GM23338 (cell line): Measurements from ENCODE around the gene PSMB7. TPM values are rescaled to one million over a fixed set of nuclear protein-coding genes. Genes with fewer than 3 reads are reported as not detected.

Source experiments
- ATAC-seq: fragments of 200-7000 bp; cut with Tn5 transposase; 3 replicates; pipeline ENCODE4 v1.9.1; 2020
- DNase-seq: peaks from one replicate; pipeline ENCODE4 v3.0.0-alpha.2; 2015; ENCODE audit warnings: low spot score
- H2AFZ ChIP-seq: fragments of 200-600 bp; sonication (generic); 2 replicates; pipeline ENCODE4 v1.8.0; 2016; ENCODE audit warnings: antibody characterized with exemption, mild to moderate bottlenecking, moderate library complexity
- H3F3A ChIP-seq: fragments of 200-600 bp; sonication (generic); replicated peaks from 2 replicates; pipeline ENCODE4 v1.8.0; 2017; ENCODE audit warnings: antibody characterized with exemption, mixed run types, low read depth
- H3K27ac ChIP-seq: fragments of 200-600 bp; sonication (generic); 2 replicates; pipeline ENCODE4 v1.6.1; 2016; ENCODE audit warnings: low read depth
- H3K27me3 ChIP-seq: fragments of 200-600 bp; sonication (generic); 2 replicates; pipeline ENCODE4 v1.8.0; 2016; ENCODE audit warnings: mild to moderate bottlenecking, mixed run types, moderate library complexity; ENCODE audit not compliant: insufficient read depth
- H3K36me3 ChIP-seq: fragments of 200-600 bp; sonication (generic); 2 replicates; pipeline ENCODE4 v1.8.0; 2016; ENCODE audit warnings: mild to moderate bottlenecking; ENCODE audit not compliant: insufficient read depth
- H3K4me1 ChIP-seq: fragments of 200-600 bp; sonication (generic); 2 replicates; pipeline ENCODE4 v1.8.0; 2016; ENCODE audit warnings: mild to moderate bottlenecking, moderate library complexity; ENCODE audit not compliant: insufficient read depth
- H3K4me2 ChIP-seq: fragments of 200-600 bp; sonication (generic); 2 replicates; pipeline ENCODE4 v1.7.1; 2017; ENCODE audit warnings: mixed run types
- H3K4me3 ChIP-seq: fragments of 200-600 bp; sonication (generic); 2 replicates; pipeline ENCODE4 v1.6.1; 2016; ENCODE audit warnings: mixed run types
- H3K79me2 ChIP-seq: fragments of 200-600 bp; sonication (generic); replicated peaks from 2 replicates; pipeline ENCODE4 v1.8.0; 2017; ENCODE audit warnings: mild to moderate bottlenecking; ENCODE audit not compliant: insufficient read depth
- H3K9me2 ChIP-seq: fragments of 200-600 bp; sonication (generic); 2 replicates; pipeline ENCODE4 v1.8.0; 2017; ENCODE audit not compliant: insufficient read depth
- H4K20me1 ChIP-seq: fragments of 200-600 bp; sonication (generic); replicated peaks from 2 replicates; pipeline ENCODE4 v1.8.0; 2017; ENCODE audit warnings: mild to moderate bottlenecking; ENCODE audit not compliant: insufficient read depth
- H3K27ac Mint-ChIP-seq: 2 replicates; pipeline ENCODE4 v1.8.0; 2020; ENCODE audit warnings: inconsistent platforms, mild to moderate bottlenecking, moderate library complexity, mixed read lengths
- H3K27me3 Mint-ChIP-seq: 3 replicates; pipeline ENCODE4 v1.8.0; 2022; ENCODE audit warnings: low read depth, mild to moderate bottlenecking, moderate library complexity, mixed read lengths, inconsistent platforms; ENCODE audit not compliant: insufficient read depth, poor library complexity
- H3K36me3 Mint-ChIP-seq: 3 replicates; pipeline ENCODE4 v1.8.0; 2021; ENCODE audit warnings: low read depth, mild to moderate bottlenecking, inconsistent platforms, moderate library complexity, mixed read lengths
- H3K4me1 Mint-ChIP-seq: 3 replicates; pipeline ENCODE4 v1.8.0; 2020; ENCODE audit warnings: mild to moderate bottlenecking, inconsistent platforms, mixed read lengths
- H3K4me3 Mint-ChIP-seq: 3 replicates; pipeline ENCODE4 v1.8.0; 2021; ENCODE audit warnings: moderate library complexity, mild to moderate bottlenecking, inconsistent platforms, mixed read lengths
- H3K9me3 Mint-ChIP-seq: 3 replicates; pipeline ENCODE4 v1.8.0; 2020; ENCODE audit warnings: moderate library complexity, mild to moderate bottlenecking, inconsistent platforms, mixed read lengths
- CREB1 ChIP-seq: fragments of 250-450 bp; sonication (Bioruptor Pico); IDR thresholded peaks from 2 replicates; pipeline ENCODE4 v1.5.0; 2020; ENCODE audit warnings: low read depth, mild to moderate bottlenecking, moderate library complexity
- EZH2 ChIP-seq: fragments of 200-600 bp; sonication (generic); IDR thresholded peaks from one replicate; pipeline ENCODE4 v1.8.0; 2017; ENCODE audit warnings: antibody characterized with exemption, mild to moderate bottlenecking, low read depth; ENCODE audit not compliant: unreplicated experiment
- JUNB ChIP-seq: IDR thresholded peaks from one replicate; pipeline ENCODE4 v1.6.1; 2016; ENCODE audit warnings: antibody characterized with exemption; ENCODE audit not compliant: unreplicated experiment
- STAT1 ChIP-seq: IDR thresholded peaks from one replicate; pipeline ENCODE4 v1.6.1; 2016; ENCODE audit warnings: antibody characterized with exemption; ENCODE audit not compliant: unreplicated experiment
- ZNF331 ChIP-seq: fragments of 250-450 bp; sonication (Bioruptor Pico); IDR thresholded peaks from 2 replicates; pipeline ENCODE4 v1.5.0; 2020; ENCODE audit warnings: low read depth, mild to moderate bottlenecking, moderate library complexity
- ZNF462 ChIP-seq: fragments of 250-450 bp; sonication (Bioruptor Pico); IDR thresholded peaks from 2 replicates; pipeline ENCODE4 v1.5.0; 2020; ENCODE audit warnings: mild to moderate bottlenecking, moderate library complexity
- polyA plus RNA-seq: library from polyadenylated mRNA; unstranded; fragments of >200 nt; fragmentation: Nextera tagmentation; extraction: Ambion mirVana; gene quantifications from 2 replicates; pipeline ENCODE4 v1.2.1, GENCODE V29; 2016
- total RNA-seq: library from RNA; depleted of rRNA; stranded (reverse); fragments of >200 nt; shearing (Covaris generic); gene quantifications from 2 replicates; pipeline ENCODE4 v1.2.3, GENCODE V29; 2014

Gene PSMB7
- total and polyA plus RNA-seq, 2 experiments from 2014 or later = 255 to 268 TPM

GRCh38 chr9:124419832-124420489 lies 4.7 kb upstream of the PSMB7 start:
- TF ChIP-seq EZH2 = no peak
- TF ChIP-seq ZNF462 = no peak
- TF ChIP-seq STAT1 = no peak
- no peak for TF ChIP-seq ZNF331 (CRISPR knock-in tag)
- TF ChIP-seq JUNB = no peak
- TF ChIP-seq CREB1 (CRISPR knock-in tag) = no peak
- no peaks in the 10 kb centered on the region for H3K9me2 ChIP-seq
- peaks cover 6% of the 10 kb centered on the region; the same call in 2 of the 3 replicates for H3K4me1 Mint-ChIP-seq
- H3K79me2 ChIP-seq = peaks cover 1% of the 10 kb centered on the region
- H3K4me3 ChIP-seq = no peak overlapping the region
- no peaks in the 10 kb centered on the region for H4K20me1 ChIP-seq
- H3K27me3 ChIP-seq = no peaks in the 10 kb centered on the region
- H2AFZ ChIP-seq = peak overlapping the region; percentile 85; the same call in 1 of the 2 replicates
- H3K4me3 Mint-ChIP-seq = no peak overlapping the region
- no peak overlapping the region for H3K27ac Mint-ChIP-seq
- ATAC-seq = no peak
- peaks cover 3% of the 10 kb centered on the region; the same call in 1 of the 3 replicates for H3K36me3 Mint-ChIP-seq
- no peaks in the 10 kb centered on the region for H3K36me3 ChIP-seq
- 0 out of 2 replicates have a peak, but pooled peaks cover 2% of the 10 kb centered on the region for H3F3A ChIP-seq
- no peak overlapping the region for H3K27ac ChIP-seq
- no peaks in the 10 kb centered on the region for H3K4me1 ChIP-seq
- H3K27me3 Mint-ChIP-seq = peaks cover 8% of the 10 kb centered on the region
- no peak for DNase-seq
- no peak overlapping the region for H3K4me2 ChIP-seq
- no peaks in the 10 kb centered on the region; the same call in 2 of the 3 replicates for H3K9me3 Mint-ChIP-seq
